ENCODE results near the gene GNAI2.
A peak's percentile ranks its signal among the peaks of the same experiment; 100 is the strongest.

Gene GNAI2

GRCh38 chr3:50293079-50293801 lies 57.2 kb downstream of the GNAI2 start:
- Histone ChIP-seq H3K9ac (ENCODE audit: low read depth, low read length) (peak overlapping the region; percentile 75; the same call in 1 of the 2 replicates), H3K4me1 (ENCODE audit: insufficient read depth, low read length) (peaks cover 3% of the 10 kb centered on the region; the same call in 1 of the 2 replicates), H3K27ac (ENCODE audit: low read length) (no peak overlapping the region), H3K4me3 (ENCODE audit: low read length) (peak overlapping the region; percentile 94; the same call in 1 of the 2 replicates), H3K36me3 (ENCODE audit: insufficient read depth, low read depth, low read length) (peaks cover 24% of the 10 kb centered on the region), H3K27me3 (ENCODE audit: insufficient read depth, low read length) (no peaks in the 10 kb centered on the region), H3K9me3 (ENCODE audit: insufficient read depth, low read depth, low read length) (no peaks in the 10 kb centered on the region)

- peaks cover 3% of the 10 kb centered on the region; the same call in 1 of the 2 replicates for H3K4me1 ChIP-seq (ENCODE audit: insufficient read depth, low read length)
Measured at GRCh38 chr3:50294089-50294488, 58.1 kb downstream of the GNAI2 start.

GRCh38 chr3:50294492-50295403 lies 58.7 kb downstream of the GNAI2 start:
- Histone ChIP-seq H3K36me3 (ENCODE audit: insufficient read depth, low read depth, low read length) (peaks cover 9% of the 10 kb centered on the region), H3K27me3 (ENCODE audit: insufficient read depth, low read length) (no peaks in the 10 kb centered on the region), H3K4me3 (ENCODE audit: low read length) (no peak overlapping the region), H3K9ac (ENCODE audit: low read depth, low read length) (no peak overlapping the region), H3K27ac (ENCODE audit: low read length) (no peak overlapping the region), H3K9me3 (ENCODE audit: insufficient read depth, low read depth, low read length) (no peaks in the 10 kb centered on the region), H3K4me1 (ENCODE audit: insufficient read depth, low read length) (peaks cover 4% of the 10 kb centered on the region)

More at GRCh38 chr3:50294089-50294488, 58.1 kb downstream of the GNAI2 start:
- Histone ChIP-seq H3K27ac (ENCODE audit: low read length) (no peak overlapping the region), H3K36me3 (ENCODE audit: insufficient read depth, low read depth, low read length) (peaks cover 16% of the 10 kb centered on the region), H3K9me3 (ENCODE audit: insufficient read depth, low read depth, low read length) (no peaks in the 10 kb centered on the region), H3K4me3 (ENCODE audit: low read length) (no peak overlapping the region), H3K27me3 (ENCODE audit: insufficient read depth, low read length) (no peaks in the 10 kb centered on the region), H3K9ac (ENCODE audit: low read depth, low read length) (no peak overlapping the region)

- no peaks in the 10 kb centered on the region for H3K9me3 ChIP-seq (ENCODE audit: insufficient read depth, low read depth, low read length)
- H3K27ac ChIP-seq (ENCODE audit: low read length), result no peak overlapping the region
- no peak overlapping the region for H3K9ac ChIP-seq (ENCODE audit: low read depth, low read length)
- H3K27me3 ChIP-seq (ENCODE audit: insufficient read depth, low read length), result peaks cover 4% of the 10 kb centered on the region; the same call in 1 of the 2 replicates
- H3K4me3 ChIP-seq (ENCODE audit: low read length), result no peak overlapping the region
- H3K4me1 ChIP-seq (ENCODE audit: insufficient read depth, low read length), result peaks cover 8% of the 10 kb centered on the region
- no peaks in the 10 kb centered on the region for H3K36me3 ChIP-seq (ENCODE audit: insufficient read depth, low read depth, low read length)
Measured at GRCh38 chr3:50295553-50296431, 59.8 kb downstream of the GNAI2 start.

GRCh38 chr3:50296721-50297383 lies 60.8 kb downstream of the GNAI2 start:
- H3K36me3 ChIP-seq (ENCODE audit: insufficient read depth, low read depth, low read length), result no peaks in the 10 kb centered on the region
- peaks cover 4% of the 10 kb centered on the region; the same call in 1 of the 2 replicates for H3K27me3 ChIP-seq (ENCODE audit: insufficient read depth, low read length)
- H3K27ac ChIP-seq (ENCODE audit: low read length), result no peak overlapping the region
- H3K4me3 ChIP-seq (ENCODE audit: low read length), result no peak overlapping the region
- H3K4me1 ChIP-seq (ENCODE audit: insufficient read depth, low read length), result peaks cover 8% of the 10 kb centered on the region
- H3K9me3 ChIP-seq (ENCODE audit: insufficient read depth, low read depth, low read length), result no peaks in the 10 kb centered on the region
- no peak overlapping the region for H3K9ac ChIP-seq (ENCODE audit: low read depth, low read length)

- Histone ChIP-seq H3K27ac (ENCODE audit: low read length) (no peak overlapping the region), H3K4me3 (ENCODE audit: low read length) (no peak overlapping the region), H3K9me3 (ENCODE audit: insufficient read depth, low read depth, low read length) (no peaks in the 10 kb centered on the region), H3K27me3 (ENCODE audit: insufficient read depth, low read length) (peaks cover 4% of the 10 kb centered on the region; the same call in 1 of the 2 replicates), H3K4me1 (ENCODE audit: insufficient read depth, low read length) (peaks cover 8% of the 10 kb centered on the region), H3K9ac (ENCODE audit: low read depth, low read length) (no peak overlapping the region), H3K36me3 (ENCODE audit: insufficient read depth, low read depth, low read length) (no peaks in the 10 kb centered on the region)
Measured at GRCh38 chr3:50297384-50297775, 61.4 kb downstream of the GNAI2 start.

- H3K4me1 ChIP-seq (ENCODE audit: insufficient read depth, low read length), result peaks cover 9% of the 10 kb centered on the region
- peaks cover 4% of the 10 kb centered on the region; the same call in 1 of the 2 replicates for H3K27me3 ChIP-seq (ENCODE audit: insufficient read depth, low read length)
- no peaks in the 10 kb centered on the region for H3K36me3 ChIP-seq (ENCODE audit: insufficient read depth, low read depth, low read length)
- no peak overlapping the region for H3K27ac ChIP-seq (ENCODE audit: low read length)
- H3K9ac ChIP-seq (ENCODE audit: low read depth, low read length), result peak overlapping the region; percentile 85; the same call in 1 of the 2 replicates
- no peaks in the 10 kb centered on the region for H3K9me3 ChIP-seq (ENCODE audit: insufficient read depth, low read depth, low read length)
- H3K4me3 ChIP-seq (ENCODE audit: low read length), result peak overlapping the region; percentile 96
Measured at GRCh38 chr3:50297896-50298725, 62.1 kb downstream of the GNAI2 start.

GRCh38 chr3:50298836-50299637 lies 63.0 kb downstream of the GNAI2 start, which contains the start of the genes HYAL3 and NAA80:
TSS of gene HYAL3 (minus strand) at chr3:50299405. CDS start at chr3:50295602, 3,803 bp downstream.
TSS of gene NAA80 (minus strand) at chr3:50299405. CDS start at chr3:50297463, 1,942 bp downstream.
- Histone ChIP-seq H3K36me3 (ENCODE audit: insufficient read depth, low read depth, low read length) (no peaks in the 10 kb centered on the region), H3K27ac (ENCODE audit: low read length) (no peak within 1 kb of the TSS), H3K4me1 (ENCODE audit: insufficient read depth, low read length) (peaks cover 9% of the 10 kb centered on the region), H3K27me3 (ENCODE audit: insufficient read depth, low read length) (peaks cover 4% of the 10 kb centered on the region; the same call in 1 of the 2 replicates), H3K9ac (ENCODE audit: low read depth, low read length) (peak within 1 kb of the TSS; percentile 85), H3K4me3 (ENCODE audit: low read length) (peak within 1 kb of the TSS; percentile 96), H3K9me3 (ENCODE audit: insufficient read depth, low read depth, low read length) (no peaks in the 10 kb centered on the region)

- Histone ChIP-seq H3K27ac (ENCODE audit: low read length) (no peak overlapping the region), H3K9me3 (ENCODE audit: insufficient read depth, low read depth, low read length) (no peaks in the 10 kb centered on the region), H3K27me3 (ENCODE audit: insufficient read depth, low read length) (peaks cover 4% of the 10 kb centered on the region; the same call in 1 of the 2 replicates), H3K36me3 (ENCODE audit: insufficient read depth, low read depth, low read length) (no peaks in the 10 kb centered on the region), H3K4me3 (ENCODE audit: low read length) (peak overlapping the region; percentile 96), H3K9ac (ENCODE audit: low read depth, low read length) (peak overlapping the region; percentile 58; the same call in 1 of the 2 replicates), H3K4me1 (ENCODE audit: insufficient read depth, low read length) (peaks cover 9% of the 10 kb centered on the region)
Measured at GRCh38 chr3:50299638-50299928, 63.6 kb downstream of the GNAI2 start.

Measured in iPS-20b (cell line).